Mononuclear cell (primary cell): Measurements from ENCODE around the gene PPARA. TPM values are rescaled to one million over a fixed set of nuclear protein-coding genes. Genes with fewer than 3 reads are reported as not detected.

Experiments
- H3K27me3 ChIP-seq: 2 replicates; pipeline ENCODE4 v1.6.0; 2011; ENCODE audit warnings: low read length, control low read depth; ENCODE audit not compliant: insufficient read depth
- H3K4me1 ChIP-seq: 2 replicates; pipeline ENCODE4 v1.5.1; 2011; ENCODE audit warnings: mild to moderate bottlenecking, low read length, control low read depth; ENCODE audit not compliant: insufficient read depth
- H3K4me3 ChIP-seq: 2 replicates; pipeline ENCODE4 v1.5.1; 2011; ENCODE audit warnings: mild to moderate bottlenecking, low read length, moderate library complexity
- H3K9me3 ChIP-seq: 2 replicates; pipeline ENCODE4 v1.5.1; 2011; ENCODE audit warnings: low read depth, mild to moderate bottlenecking, control low read depth, low read length
- total RNA-seq: library from RNA; depleted of rRNA; stranded (reverse); fragments of >200 nt; gene quantifications from one replicate; pipeline ENCODE4 v1.2.3, GENCODE V29; 2012

PPARA gene
- total RNA-seq, 1 donor = 5.1 TPM

GRCh38 chr22:46280063-46280817 is 129.9 kb downstream of the PPARA start:
- Histone ChIP-seq H3K9me3 (no peaks in the 10 kb centered on the region), H3K4me1 (peaks cover 14% of the 10 kb centered on the region), H3K4me3 (no peak overlapping the region), H3K27me3 (no peaks in the 10 kb centered on the region)

DNA sequence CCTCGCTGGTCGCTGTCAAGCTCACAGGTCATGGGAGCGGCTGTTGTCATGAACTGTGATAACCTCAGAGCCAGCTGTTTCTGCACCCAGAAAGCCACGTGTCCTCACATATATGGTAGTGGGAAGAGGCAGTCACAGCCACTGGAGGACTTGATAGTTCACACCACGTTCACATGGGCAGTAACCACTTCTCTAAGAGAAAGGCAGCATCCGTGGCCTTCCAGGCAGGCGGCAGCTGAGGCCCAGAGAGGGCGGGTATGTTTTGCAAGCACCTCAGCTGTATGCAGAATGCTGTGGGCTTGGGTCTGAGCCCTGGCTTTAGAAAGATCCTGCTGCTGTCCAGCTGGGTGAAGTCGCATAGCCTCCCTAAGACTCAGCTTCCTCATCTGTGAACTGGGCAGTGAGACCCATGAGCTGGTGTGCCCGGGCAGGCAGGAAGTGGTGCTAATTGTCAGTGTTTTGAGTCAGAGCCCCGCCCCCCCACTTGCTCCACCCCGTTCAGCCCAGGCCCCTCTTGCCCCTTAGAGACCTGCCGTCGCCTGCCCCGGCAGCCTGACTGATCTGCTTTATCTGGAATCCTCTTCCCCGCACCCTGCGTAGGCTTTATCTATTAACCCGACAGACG is 130.8 kb downstream of the PPARA start:
- H3K4me3 ChIP-seq = peak overlapping the region; percentile 23
- peaks cover 14% of the 10 kb centered on the region for H3K4me1 ChIP-seq

GRCh38 chr22:46281866-46282678 is 131.7 kb downstream of the PPARA start:
- Histone ChIP-seq H3K4me1 (peaks cover 20% of the 10 kb centered on the region), H3K9me3 (no peaks in the 10 kb centered on the region), H3K4me3 (peak overlapping the region; percentile 23), H3K27me3 (no peaks in the 10 kb centered on the region)

More for the DNA sequence above, 130.8 kb downstream of the PPARA start:
- Histone ChIP-seq H3K9me3 (no peaks in the 10 kb centered on the region), H3K27me3 (no peaks in the 10 kb centered on the region)

- H3K4me1 ChIP-seq = peaks cover 37% of the 10 kb centered on the region
- no peaks in the 10 kb centered on the region for H3K9me3 ChIP-seq
- no peak overlapping the region for H3K4me3 ChIP-seq
- H3K27me3 ChIP-seq = no peaks in the 10 kb centered on the region
Observed at GRCh38 chr22:46286006-46286405, 135.7 kb downstream of the PPARA start.

- peaks cover 38% of the 10 kb centered on the region for H3K4me1 ChIP-seq
- no peaks in the 10 kb centered on the region for H3K27me3 ChIP-seq
- no peaks in the 10 kb centered on the region for H3K9me3 ChIP-seq
- H3K4me3 ChIP-seq = no peak overlapping the region
Observed at GRCh38 chr22:46286941-46287872, 136.9 kb downstream of the PPARA start.

DNA sequence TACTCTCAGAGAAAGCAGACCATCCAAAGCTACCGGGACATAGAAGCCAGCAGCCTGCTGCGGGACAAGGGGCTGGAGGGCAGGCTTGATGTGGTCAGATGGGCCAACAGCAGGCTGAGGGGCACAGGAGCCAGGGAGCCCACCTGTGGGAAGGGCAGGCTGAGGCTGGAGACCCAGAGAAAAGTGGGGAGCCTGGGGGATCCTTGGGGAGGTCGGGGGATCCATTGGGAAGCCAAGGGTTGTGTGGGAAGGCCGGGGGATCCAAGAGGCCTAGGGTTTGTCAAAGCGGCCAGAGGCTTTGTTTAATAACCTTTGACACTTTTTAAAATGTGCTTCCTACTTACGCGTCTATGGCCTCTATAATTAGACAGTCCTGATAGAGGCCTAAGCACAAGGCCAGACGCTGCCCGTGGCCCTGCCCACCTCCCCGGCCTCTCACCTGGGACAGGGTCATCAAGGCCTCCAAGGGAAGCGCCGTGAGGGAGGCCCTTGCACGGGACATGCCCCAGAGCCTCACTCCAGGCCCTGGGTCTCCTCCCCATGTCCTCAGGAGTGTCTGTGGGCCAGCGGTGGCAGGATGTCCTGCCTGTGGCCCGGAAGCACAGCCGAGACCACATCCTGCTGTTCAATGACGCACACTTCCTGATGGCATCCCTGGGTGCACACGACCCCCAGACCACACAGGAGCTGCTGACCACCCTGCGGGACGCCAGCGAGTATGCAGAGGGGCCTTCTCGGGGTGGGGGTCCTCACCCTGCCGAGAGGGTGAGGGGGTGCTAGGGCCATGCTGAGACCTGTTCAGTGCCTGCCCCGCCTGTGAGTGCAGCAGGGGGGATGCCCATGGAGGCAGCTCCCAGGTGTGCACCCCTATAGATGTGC is 137.8 kb downstream of the PPARA start:
- peak overlapping the region; percentile 5 for H3K4me3 ChIP-seq
- H3K9me3 ChIP-seq = no peaks in the 10 kb centered on the region
- peaks cover 46% of the 10 kb centered on the region for H3K4me1 ChIP-seq
- H3K27me3 ChIP-seq = no peaks in the 10 kb centered on the region

GRCh38 chr22:46288846-46289243 is 138.5 kb downstream of the PPARA start:
- H3K4me1 ChIP-seq = peaks cover 53% of the 10 kb centered on the region

GRCh38 chr22:46289244-46289891 is 139.0 kb downstream of the PPARA start:
- H3K4me3 ChIP-seq = no peak overlapping the region
- H3K9me3 ChIP-seq = no peaks in the 10 kb centered on the region
- H3K4me1 ChIP-seq = peaks cover 55% of the 10 kb centered on the region
- no peaks in the 10 kb centered on the region for H3K27me3 ChIP-seq

More at GRCh38 chr22:46288846-46289243, 138.5 kb downstream of the PPARA start:
- no peak overlapping the region for H3K4me3 ChIP-seq
- no peaks in the 10 kb centered on the region for H3K27me3 ChIP-seq
- no peaks in the 10 kb centered on the region for H3K9me3 ChIP-seq

DNA sequence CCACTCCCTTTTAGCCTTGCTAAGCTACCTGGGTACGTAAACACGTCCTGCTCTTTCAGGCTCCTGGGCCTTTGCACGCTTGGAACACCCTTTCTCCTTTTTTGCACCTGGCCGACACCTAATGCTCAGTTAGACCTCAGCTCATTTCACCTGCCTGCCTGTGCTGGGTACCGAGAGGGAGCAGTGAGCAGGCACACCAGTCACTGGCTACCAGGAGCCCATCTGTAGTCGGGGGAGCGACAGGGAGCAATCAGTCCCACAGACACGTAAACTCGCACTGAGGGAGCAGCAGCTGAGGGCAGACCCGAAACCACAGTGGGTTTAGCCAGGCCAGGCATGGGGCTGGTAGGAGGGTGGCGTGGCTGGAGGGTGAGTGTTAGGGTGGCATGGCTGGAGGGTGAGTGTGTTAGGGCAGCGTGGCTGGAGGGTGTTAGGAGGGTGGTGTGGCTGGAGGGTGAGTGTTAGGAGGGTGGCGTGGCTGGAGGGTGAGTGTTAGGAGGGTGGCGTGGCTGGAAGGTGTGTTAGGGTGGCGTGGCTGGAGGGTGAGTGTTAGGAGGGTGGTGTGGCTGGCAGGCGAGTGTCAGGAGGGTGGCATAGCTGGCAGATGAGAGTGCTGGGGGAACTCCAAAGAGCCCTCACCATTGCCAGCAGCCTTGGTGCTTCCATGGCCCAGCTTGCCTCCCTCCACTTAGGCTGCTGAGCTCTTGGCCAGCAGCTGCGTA is 140.0 kb downstream of the PPARA start:
- H3K4me3 ChIP-seq = no peak overlapping the region
- no peaks in the 10 kb centered on the region for H3K27me3 ChIP-seq
- H3K9me3 ChIP-seq = no peaks in the 10 kb centered on the region
- peaks cover 57% of the 10 kb centered on the region for H3K4me1 ChIP-seq

DNA sequence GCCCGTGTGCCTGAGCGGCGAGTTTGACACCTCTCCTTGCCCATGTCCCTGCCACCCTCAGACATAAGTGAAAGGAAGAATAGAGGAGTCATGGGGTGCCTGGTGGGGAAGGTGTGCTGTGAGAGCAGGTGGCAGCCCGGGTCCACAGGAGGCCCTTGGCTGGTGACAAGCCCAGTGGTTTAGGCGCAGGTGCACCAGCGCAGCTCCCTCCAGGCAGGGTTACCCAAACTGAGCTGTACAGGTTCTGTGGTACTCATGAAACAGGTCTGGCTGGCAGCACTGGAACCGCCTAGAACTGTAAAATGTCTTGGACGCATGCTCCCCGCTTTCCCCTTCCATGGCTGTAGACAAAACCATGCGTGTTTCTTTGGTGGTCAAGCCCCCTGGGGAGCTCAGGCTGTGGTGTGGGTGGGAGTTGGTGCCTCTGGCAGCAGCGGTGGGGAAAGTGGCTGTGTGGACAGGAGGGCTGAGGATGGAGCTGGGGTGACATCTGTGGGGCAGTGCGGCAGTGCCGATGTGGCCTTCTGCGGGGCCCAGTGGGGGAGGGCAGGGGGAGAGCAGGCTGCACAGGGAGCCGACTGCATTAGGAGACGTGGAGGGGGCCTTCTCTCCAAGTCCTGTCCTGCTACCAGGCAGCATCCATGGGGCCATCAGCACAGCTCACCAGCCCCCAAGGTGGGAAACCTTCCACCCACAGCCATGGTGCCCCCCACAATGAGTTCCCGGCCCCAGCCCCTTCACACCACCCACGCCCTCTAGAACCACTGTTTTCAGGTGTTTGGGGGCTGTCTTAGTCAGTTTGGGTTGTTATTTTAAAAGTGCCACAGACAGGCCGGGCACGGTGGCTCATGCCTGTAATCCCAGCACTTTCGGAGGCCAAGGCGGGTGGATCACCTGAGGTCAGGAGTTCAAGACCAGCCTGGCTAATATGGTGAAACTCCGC is 140.8 kb downstream of the PPARA start:
- H3K27me3 ChIP-seq = no peaks in the 10 kb centered on the region
- H3K9me3 ChIP-seq = no peaks in the 10 kb centered on the region
- H3K4me3 ChIP-seq = no peak overlapping the region
- peaks cover 65% of the 10 kb centered on the region for H3K4me1 ChIP-seq

- no peaks in the 10 kb centered on the region for H3K9me3 ChIP-seq
- no peaks in the 10 kb centered on the region for H3K27me3 ChIP-seq
- no peak overlapping the region for H3K4me3 ChIP-seq
- peaks cover 66% of the 10 kb centered on the region for H3K4me1 ChIP-seq
Observed at GRCh38 chr22:46292173-46292572, 141.8 kb downstream of the PPARA start.

DNA sequence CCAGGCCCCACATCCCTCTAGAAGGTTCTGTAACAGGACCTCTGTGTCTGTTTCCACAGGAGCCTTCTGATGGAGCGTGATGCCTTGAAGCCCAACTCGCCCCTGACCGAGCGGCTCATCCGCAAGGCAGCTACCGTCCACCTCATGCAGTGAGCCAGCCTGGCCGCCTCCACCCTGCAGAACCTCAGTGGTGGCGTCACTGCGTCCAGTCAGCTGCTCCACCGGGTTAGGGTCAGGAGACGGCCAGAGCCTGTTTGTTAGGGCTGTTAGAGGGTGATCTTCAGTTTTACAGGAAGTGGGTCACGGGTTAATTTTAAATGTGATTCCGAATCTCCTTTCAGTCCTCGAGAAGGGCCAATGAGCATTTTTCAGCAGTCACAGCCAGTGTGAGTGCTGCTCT is 142.4 kb downstream of the PPARA start:
- no peak overlapping the region for H3K4me3 ChIP-seq
- H3K27me3 ChIP-seq = no peaks in the 10 kb centered on the region
- peaks cover 66% of the 10 kb centered on the region for H3K4me1 ChIP-seq
- no peaks in the 10 kb centered on the region for H3K9me3 ChIP-seq
